Choroid plexus epithelial cell (primary cell): ENCODE measurements around the gene MAPK8.

Source experiments
- DNase-seq: peaks from one replicate; pipeline ENCODE4 v3.0.0-alpha.2; 2010; ENCODE audit warnings: low read depth
- H3K4me3 ChIP-seq: 2 replicates; pipeline ENCODE4 v1.5.1; 2011; ENCODE audit warnings: low read depth, mild to moderate bottlenecking, control low read depth, low read length, moderate library complexity
- TF ChIP-seq, protein P1 (sequence below): conservative IDR thresholded peaks from 2 replicates; pipeline ENCODE4 v1.5.1; 2011; ENCODE audit warnings: low read depth, mild to moderate bottlenecking, control low read depth, inconsistent platforms, low read length, moderate library complexity

Gene MAPK8

DNA sequence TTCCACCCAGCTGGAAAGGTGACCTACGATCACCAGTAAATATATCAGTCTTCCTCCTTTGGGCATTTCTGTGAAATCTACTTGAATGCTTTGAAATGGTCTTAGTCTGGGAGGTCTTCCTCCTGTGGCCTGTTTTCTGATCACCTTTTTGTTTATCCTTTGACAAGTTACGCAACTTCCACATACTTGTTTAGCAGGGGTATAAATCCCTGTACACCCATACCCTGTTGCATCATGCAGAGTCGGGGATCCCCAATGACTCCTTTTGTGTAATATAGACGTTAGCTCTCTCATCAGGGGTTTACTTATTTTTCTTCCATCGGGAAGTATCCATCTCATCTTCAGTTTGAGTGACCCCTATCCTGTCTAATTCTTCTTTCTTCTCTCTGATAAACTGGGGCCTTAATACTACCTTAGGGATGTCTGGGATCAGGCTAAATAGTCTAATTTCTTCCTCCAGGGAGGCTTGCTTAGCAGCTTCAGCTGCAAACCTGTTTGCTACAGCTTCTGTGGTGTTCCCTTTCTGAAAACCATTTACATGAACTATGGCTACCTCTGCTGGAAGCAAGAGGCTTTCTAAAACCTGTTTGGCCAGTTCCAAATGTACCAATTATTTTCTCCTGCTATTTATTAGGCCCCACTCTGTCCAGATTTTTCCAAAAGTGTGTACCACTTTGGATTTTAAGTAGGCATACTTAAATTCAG is 25.8 kb downstream of the MAPK8 start:
- no peak for DNase-seq
- TF ChIP-seq, protein P1, sequence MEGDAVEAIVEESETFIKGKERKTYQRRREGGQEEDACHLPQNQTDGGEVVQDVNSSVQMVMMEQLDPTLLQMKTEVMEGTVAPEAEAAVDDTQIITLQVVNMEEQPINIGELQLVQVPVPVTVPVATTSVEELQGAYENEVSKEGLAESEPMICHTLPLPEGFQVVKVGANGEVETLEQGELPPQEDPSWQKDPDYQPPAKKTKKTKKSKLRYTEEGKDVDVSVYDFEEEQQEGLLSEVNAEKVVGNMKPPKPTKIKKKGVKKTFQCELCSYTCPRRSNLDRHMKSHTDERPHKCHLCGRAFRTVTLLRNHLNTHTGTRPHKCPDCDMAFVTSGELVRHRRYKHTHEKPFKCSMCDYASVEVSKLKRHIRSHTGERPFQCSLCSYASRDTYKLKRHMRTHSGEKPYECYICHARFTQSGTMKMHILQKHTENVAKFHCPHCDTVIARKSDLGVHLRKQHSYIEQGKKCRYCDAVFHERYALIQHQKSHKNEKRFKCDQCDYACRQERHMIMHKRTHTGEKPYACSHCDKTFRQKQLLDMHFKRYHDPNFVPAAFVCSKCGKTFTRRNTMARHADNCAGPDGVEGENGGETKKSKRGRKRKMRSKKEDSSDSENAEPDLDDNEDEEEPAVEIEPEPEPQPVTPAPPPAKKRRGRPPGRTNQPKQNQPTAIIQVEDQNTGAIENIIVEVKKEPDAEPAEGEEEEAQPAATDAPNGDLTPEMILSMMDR = no peak
- H3K4me3 ChIP-seq = no peak overlapping the region

DNA sequence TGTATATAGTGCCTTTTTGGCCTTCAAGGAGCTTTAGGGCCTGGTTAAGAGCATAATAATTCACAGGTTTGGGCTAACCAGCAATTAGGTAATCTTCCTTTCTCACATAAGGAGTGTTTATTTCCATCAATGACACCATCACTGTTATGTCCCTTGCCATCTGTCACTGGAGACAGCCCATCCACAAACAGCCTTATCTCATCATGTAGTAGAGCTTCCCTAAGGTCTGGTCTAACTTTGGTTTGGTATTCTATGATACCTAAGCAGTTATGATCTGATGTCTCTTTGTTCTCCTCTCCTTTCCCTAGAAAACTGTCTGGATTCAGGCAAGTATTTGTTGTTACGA is 26.4 kb downstream of the MAPK8 start:
- DNase-seq = no peak
- TF ChIP-seq, protein P1 = no peak
- no peak overlapping the region for H3K4me3 ChIP-seq

DNA sequence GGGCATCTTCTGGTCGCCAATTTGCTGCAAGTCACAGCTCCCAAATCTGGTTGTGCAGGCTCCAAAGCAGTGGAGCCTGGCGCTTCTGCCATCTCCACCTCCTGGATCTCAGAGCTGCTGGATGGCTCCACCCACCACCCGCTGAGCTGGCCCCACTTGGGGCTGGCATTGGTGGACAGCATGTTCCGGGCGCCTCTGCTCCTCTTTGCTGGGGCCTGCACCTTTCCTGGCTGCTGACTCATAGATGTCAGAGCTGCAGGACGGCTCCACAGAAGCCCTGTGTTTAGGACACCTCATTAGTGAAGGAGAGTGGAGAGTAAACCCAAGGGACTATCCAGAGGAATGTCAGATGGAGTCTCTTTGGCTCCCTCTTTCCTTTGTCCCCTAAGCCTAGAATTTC is 27.4 kb downstream of the MAPK8 start:
- TF ChIP-seq, protein P1 = no peak
- peak; percentile 16 for DNase-seq
- H3K4me3 ChIP-seq = no peak overlapping the region

DNA sequence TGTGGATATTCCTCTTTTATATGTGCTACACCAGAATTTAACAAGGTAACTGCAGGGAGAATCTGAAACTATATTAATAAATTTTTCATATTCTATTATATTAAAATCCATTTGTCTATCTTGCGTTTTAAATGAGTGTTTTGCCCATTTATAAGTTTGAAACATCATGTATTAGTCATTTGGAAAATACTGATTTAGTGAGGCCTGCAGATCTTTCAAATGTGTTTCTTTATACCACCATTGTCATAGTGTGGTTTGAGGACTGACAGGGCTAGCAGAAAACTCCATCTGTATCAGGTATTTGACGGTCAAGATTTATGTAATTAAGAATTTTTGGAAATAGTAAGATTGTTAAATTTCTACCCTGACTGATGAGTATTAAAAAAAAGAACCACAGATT is 29.3 kb downstream of the MAPK8 start:
- no peak overlapping the region for H3K4me3 ChIP-seq
- no peak for DNase-seq
- TF ChIP-seq, protein P1 = no peak

DNA sequence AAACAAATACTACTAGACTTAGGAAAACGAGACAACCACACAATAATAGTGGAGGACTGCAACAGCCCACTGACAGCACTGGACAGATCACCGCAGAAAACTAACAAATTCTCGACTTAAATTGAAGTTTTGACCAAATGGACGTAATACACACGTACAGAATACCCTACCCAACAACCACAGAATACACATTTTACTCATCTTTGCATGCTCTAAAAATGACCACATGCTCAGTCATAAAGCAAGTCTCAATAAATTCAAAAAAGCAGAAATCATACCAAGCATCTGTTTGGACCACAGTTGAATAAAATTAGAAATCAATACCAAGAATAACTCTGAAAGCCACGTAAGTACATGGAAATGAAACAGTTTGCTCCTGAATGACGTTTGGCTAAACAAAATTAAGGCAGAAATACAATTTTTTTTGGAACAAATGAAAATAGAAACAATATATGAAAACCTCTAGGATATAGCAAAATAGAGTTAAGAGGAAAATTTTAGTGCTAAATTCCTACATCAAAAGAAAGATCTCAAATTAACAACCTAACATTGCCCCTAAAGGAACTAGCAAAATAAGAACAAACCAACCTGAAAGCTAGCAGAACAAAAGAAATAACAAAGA is 30.6 kb downstream of the MAPK8 start:
- DNase-seq = no peak
- no peak overlapping the region for H3K4me3 ChIP-seq
- TF ChIP-seq, protein P1 = no peak

DNA sequence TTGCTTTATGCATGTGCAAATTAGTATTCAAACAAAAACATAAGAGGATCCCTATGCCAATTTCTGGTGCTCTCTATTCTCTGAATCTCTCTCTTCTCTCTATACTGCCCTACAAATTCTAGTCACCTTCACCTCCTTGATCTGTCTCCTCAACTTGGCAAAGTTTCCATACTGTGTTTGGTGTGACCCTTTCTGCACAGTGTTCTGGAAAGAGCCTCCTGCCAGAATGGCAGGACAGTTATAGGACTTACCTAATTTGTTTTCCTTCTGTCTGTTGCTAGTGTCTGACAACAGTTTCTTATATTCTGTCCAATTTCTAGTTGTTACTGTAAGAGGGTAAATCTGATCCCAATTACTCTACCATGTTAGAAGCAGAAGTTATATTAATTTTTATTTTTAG is 34.3 kb downstream of the MAPK8 start:
- TF ChIP-seq, protein P1 = no peak
- no peak for DNase-seq
- no peak overlapping the region for H3K4me3 ChIP-seq

DNA sequence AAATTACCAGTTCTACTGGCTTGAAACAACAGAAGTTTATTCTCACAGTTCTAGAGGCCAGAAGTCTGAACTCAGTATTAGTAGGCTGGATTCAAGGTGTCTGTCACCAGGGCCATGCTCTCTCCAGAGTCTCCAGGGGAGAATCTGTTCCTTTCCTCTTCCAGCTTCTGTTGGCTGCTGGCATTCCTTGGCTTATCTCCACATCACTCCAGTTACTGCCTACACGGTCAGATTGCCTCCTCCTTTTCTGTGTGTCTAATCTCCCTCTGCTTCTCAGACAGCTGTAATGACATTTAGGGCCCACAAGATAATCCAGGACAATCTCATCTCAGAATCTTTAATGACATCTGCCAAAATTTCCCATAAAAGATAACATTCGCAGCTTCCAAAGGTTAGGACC is 36.6 kb downstream of the MAPK8 start:
- TF ChIP-seq, protein P1 = no peak
- no peak overlapping the region for H3K4me3 ChIP-seq

More for the DNA sequence above, 36.6 kb downstream of the MAPK8 start:
- no peak for DNase-seq
